Measurements from ENCODE around the gene PDE4B.

DNA sequence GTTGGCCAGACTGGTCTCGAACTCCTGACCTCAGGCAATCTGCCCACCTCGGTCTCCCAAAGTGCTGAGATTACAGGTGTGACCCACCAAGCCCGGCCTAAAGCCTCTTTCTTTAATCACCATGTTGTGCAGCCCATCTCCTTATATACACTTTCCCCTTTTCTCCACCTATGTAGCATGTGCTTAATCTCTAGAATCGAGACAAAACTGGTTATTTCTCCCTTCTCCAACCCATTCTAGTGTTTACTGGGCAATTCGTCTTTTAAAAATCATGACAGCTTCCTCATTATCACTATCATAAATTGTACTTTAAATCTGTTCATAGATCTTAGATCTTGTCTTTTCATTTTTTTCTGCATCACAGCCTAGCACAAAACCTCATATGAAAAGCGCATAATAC lies 285.7 kb downstream of the PDE4B start:
- no peak for TF ChIP-seq SMC3 (conservative IDR thresholded peaks at IDR 0.05; ENCODE audit: poor library complexity)
- no peak for TF ChIP-seq REST (IDR thresholded peaks at IDR 0.05; ENCODE audit: borderline replicate concordance)

Data from neural cell (in vitro differentiated cells).